Mesenteric fat pad (tissue), 1 donor: ENCODE results near the gene MUC2. TPM values are rescaled to one million over a fixed set of nuclear protein-coding genes. Genes with fewer than 3 reads are reported as not detected.

Experiments used
- DNase-seq: peaks from one replicate; pipeline ENCODE4 v3.0.0-alpha.2; 2020; ENCODE audit warnings: low spot score
- total RNA-seq: library from RNA; stranded (reverse); fragmentation: NEBNext Ultra II Directional; extraction: Animal tissue kit (Norgen Biotek cat#: 25700); gene quantifications from one replicate; pipeline ENCODE4 v1.2.1, GENCODE V29; 2021
- donor health status: DM: yes; HTN: yes; CAD: no.

The MUC2 gene
- total RNA-seq, 1 donor from 2014 or later, result 0.80 TPM

- no peak for DNase-seq
These were observed 10.9 kb downstream of the MUC2 start for GRCh38 chr11:1085440-1086170.

- no peak for DNase-seq
These were observed 11.8 kb downstream of the MUC2 start for GRCh38 chr11:1086171-1087102.

- DNase-seq, result no peak
These were observed 12.7 kb downstream of the MUC2 start for GRCh38 chr11:1087279-1087960.

DNA sequence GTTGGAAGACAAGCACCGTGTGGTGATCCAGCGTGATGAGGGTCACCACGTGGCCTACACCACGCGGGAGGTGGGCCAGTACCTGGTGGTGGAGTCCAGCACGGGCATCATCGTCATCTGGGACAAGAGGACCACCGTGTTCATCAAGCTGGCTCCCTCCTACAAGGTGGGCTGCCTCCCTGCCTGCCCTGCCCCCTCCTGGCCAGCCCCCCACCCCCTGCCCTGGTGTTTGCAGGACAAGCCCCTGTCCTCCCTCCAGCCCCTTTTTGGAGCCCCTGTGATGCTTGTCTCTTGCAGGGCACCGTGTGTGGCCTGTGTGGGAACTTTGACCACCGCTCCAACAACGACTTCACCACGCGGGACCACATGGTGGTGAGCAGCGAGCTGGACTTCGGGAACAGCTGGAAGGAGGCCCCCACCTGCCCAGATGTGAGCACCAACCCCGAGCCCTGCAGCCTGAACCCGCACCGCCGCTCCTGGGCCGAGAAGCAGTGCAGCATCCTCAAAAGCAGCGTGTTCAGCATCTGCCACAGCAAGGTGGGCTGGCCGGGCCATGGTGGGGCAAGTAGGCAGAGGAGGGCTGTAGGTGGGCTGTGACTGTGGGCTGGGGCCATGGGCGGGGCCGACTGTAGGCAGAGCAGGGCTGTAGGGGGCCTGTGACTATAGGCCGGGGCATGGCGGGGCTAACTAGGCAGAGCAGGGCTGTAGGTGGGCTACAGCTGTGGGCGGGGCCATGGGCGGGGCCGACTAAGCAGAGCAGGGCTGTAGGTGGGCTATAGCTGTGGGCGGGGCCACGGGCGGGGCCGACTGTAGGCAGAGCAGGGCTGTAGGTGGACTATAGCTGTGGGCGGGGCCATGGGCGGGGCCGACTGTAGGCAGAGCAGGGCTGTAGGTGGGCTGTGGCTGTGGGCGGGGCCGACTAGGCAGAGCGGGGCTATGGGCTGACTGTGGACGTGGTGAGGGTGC lies 13.6 kb downstream of the MUC2 start:
- DNase-seq, result no peak

- DNase-seq, result no peak
These were observed 14.5 kb downstream of the MUC2 start for GRCh38 chr11:1088927-1089737.

DNA sequence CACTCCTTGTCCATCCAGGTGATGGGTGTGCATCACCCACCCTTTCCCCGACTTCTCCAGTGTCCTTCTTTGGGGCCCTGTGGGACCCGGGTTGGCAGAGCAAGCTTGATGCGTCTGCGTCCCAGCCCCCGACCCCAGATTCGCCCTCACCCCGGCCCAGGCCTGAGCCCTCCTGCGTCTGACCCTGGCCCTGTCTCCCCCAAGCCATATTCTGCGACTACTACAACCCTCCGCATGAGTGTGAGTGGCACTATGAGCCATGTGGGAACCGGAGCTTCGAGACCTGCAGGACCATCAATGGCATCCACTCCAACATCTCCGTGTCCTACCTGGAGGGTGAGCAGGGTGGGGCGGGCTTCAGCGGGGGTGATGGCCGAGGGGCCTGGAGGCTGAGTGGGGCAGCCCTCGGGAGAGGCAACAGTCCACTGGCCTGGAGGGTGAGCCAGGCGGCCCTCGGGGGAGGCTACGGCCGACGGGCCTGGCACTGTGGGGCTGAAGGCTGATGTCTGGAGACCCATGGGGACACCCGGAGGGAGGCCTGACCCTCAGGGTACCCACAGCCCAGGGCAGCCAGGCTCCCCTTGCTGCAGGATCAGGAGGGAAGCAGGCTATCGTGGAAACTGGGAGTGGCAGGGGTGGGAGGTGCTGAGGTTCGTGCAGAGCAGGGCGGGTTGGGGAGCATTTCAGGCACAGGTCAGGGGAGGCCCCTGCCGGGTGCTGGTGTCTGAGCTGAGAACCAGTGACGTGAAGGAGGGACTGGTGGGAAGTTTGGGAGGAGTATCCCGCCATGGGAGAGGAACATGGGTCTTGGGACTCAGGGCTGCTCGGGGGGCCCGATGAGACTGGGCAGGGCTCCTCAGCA lies 15.3 kb downstream of the MUC2 start:
- no peak for DNase-seq

DNA sequence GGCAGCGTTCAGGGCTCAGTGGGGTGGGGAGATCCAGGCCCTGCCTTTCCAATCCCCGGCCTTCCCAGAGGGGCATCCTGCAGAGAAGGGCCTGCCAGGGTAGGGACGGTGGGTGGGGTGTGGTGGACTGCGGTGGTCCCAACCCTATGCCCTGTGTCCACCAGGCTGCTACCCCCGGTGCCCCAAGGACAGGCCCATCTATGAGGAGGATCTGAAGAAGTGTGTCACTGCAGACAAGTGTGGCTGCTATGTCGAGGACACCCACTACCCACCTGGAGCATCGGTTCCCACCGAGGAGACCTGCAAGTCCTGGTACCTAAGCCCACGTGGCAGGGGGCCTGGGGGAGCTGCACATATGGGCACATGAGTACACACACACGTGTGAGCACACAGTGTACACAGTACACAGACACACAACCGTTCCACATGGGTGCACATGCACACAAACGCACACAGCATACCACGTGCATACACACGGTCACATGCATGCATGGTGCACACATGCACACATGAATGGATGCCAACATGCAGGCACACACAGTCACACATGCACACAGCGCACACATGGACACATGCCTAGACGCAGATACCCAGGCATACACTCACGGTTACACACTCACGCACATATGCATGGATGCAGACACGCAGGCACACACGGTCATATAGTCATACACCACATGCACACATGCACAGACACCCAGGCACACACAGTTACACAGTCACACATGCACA lies 16.1 kb downstream of the MUC2 start:
- DNase-seq, result no peak

- no peak for DNase-seq
These were observed 16.8 kb downstream of the MUC2 start for GRCh38 chr11:1091332-1092083.

- no peak for DNase-seq
These were observed 17.5 kb downstream of the MUC2 start for GRCh38 chr11:1092145-1092670.

DNA sequence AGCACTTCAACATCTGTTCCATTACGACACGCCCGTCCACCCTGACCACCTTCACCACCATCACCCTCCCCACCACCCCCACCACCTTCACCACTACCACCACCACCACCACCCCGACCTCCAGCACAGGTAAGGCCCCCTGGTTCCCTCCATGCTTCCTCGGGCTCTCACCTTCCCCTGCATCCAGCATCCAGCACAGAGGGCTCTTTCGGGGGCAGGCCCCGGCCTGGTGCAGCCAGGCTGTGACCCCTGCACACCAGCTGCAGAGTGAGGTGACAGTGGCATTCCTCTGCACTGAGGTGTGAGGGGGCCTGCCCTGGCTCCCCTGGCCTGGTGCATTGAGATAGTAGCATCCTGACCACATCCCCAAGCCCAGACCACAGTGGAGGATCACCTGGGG lies 18.2 kb downstream of the MUC2 start:
- no peak for DNase-seq

DNA sequence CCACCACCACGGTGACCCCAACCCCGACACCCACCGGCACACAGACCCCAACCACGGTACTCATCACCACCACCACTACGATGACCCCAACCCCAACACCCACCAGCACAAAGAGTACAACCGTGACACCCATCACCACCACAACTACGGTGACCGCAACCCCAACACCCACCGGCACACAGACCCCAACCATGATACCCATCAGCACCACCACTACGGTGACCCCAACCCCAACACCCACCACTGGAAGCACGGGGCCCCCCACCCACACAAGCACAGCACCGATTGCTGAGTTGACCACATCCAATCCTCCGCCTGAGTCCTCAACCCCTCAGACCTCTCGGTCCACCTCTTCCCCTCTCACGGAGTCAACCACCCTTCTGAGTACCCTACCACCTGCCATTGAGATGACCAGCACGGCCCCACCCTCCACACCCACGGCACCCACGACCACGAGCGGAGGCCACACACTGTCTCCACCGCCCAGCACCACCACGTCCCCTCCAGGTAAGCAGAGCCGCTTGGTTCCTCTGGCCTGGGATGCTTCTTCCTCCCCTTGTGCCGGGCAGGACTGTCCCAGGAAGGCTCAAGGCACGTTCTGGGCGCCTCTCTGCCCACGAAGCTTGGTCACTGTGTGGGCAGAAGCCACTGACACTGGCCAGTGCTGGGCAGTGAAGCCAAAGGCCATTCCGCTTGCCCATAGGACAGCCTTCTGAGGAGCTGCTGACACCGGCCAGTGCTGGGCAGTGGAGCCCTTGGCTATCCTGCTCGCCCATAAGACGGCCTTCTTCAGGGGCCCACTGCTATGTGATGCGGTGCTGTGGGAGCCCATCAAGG lies 25.1 kb downstream of the MUC2 start:
- no peak for DNase-seq

- no peak for DNase-seq
These were observed 26.0 kb downstream of the MUC2 start for GRCh38 chr11:1100417-1101245.

DNA sequence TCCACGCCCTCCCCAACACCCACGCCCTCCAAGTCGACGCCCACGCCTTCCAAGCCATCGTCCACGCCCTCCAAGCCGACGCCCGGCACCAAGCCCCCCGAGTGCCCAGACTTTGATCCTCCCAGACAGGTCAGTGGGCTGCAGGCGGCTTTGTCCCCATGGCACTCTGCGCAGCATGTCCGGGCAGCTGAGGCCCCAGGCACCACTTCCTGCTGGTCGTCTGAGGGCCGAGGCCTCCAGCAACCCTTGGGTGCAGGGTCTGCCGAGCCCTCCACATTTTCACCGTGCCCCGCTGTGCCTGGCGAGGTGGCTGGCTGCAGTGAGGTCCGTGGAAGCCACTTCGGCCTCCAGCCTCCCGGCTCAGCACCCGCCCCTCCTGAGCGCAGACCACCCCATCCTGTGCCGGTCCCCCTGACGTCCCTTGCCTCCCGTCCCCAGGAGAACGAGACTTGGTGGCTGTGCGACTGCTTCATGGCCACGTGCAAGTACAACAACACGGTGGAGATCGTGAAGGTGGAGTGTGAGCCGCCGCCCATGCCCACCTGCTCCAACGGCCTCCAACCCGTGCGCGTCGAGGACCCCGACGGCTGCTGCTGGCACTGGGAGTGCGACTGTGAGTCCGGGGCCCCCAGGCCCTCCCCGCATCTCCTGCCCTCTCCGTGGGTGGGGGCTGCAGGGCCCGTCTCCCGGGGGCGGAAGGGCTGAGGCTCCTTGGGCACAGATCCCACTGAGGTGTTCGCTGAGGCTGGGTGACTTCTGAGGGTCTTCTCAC lies 26.8 kb downstream of the MUC2 start:
- DNase-seq, result no peak

- DNase-seq, result no peak
These were observed 27.7 kb downstream of the MUC2 start for GRCh38 chr11:1102221-1102971.
